ENCODE data around the gene PLXNA4. TPM values are rescaled to one million over a fixed set of nuclear protein-coding genes. Genes with fewer than 3 reads are reported as not detected.

PLXNA4 gene
- total and polyA plus RNA-seq, 7 experiments from 2014 or later = 0.05 to 31.6 (median 1.1) TPM

- ChIA-PET CTCF (no interaction called here), POLR2A (no interaction called here)
- no peak overlapping the region for H3K27ac Mint-ChIP-seq
- no peak overlapping the region for H3K4me3 Mint-ChIP-seq
- peaks cover 0 to 1% (median 0%) of the 10 kb centered on the region in 11 donors for H3K9me3 Mint-ChIP-seq
- no peaks in the 10 kb centered on the region for H3K36me3 Mint-ChIP-seq
- Histone ChIP-seq H3K9me3 (ENCODE audit: control insufficient read depth in 2 of 3, low read length in 3 of 3) (no peaks in the 10 kb centered on the region), H3K27me3 (ENCODE audit: control insufficient read depth in 2 of 2, insufficient read depth in 2 of 2, low read length in 2 of 2) (no peaks in the 10 kb centered on the region), H3K36me3 (ENCODE audit: control insufficient read depth in 2 of 3, insufficient read depth in 3 of 3, low read length in 3 of 3) (no peaks in the 10 kb centered on the region), H3K4me3 (ENCODE audit: low read length) (no peak overlapping the region), H3K4me1 (ENCODE audit: control insufficient read depth in 2 of 2, insufficient read depth in 2 of 2, low read length in 2 of 2) (no peaks in the 10 kb centered on the region), H3K27ac (ENCODE audit: low read depth, low read length) (no peak overlapping the region)
- intact Hi-C loops (cut with micrococcal nuclease) = no loop called here
- ATAC-seq = no peak
- H3K27me3 Mint-ChIP-seq = peaks cover 1 to 7% (median 2%) of the 10 kb centered on the region in 5 donors
- no peaks in the 10 kb centered on the region for H3K4me1 Mint-ChIP-seq
- no peak for DNase-seq
These were observed 336.8 kb downstream of the PLXNA4 start for GRCh38 chr7:132239422-132239994.

- DNase-seq (no peak), ATAC-seq (no peak)
- no peak overlapping the region for H3K4me3 Mint-ChIP-seq
- POLR2A ChIA-PET = no interaction called here
- H3K36me3 Mint-ChIP-seq = no peaks in the 10 kb centered on the region
- H3K27me3 Mint-ChIP-seq = peaks cover 0 to 10% (median 4%) of the 10 kb centered on the region in 5 donors
- Histone ChIP-seq H3K4me3 (ENCODE audit: low read length) (no peak overlapping the region), H3K9me3 (ENCODE audit: control insufficient read depth in 2 of 3, low read length in 3 of 3) (no peaks in the 10 kb centered on the region), H3K36me3 (ENCODE audit: control insufficient read depth in 2 of 3, insufficient read depth in 3 of 3, low read length in 3 of 3) (no peaks in the 10 kb centered on the region), H3K4me1 (ENCODE audit: control insufficient read depth in 2 of 2, insufficient read depth in 2 of 2, low read length in 2 of 2) (no peaks in the 10 kb centered on the region), H3K27ac (ENCODE audit: low read depth, low read length) (no peak overlapping the region), H3K27me3 (ENCODE audit: control insufficient read depth in 2 of 2, insufficient read depth in 2 of 2, low read length in 2 of 2) (no peaks in the 10 kb centered on the region)
- CTCF ChIA-PET = no interaction called here
- no peak overlapping the region for H3K27ac Mint-ChIP-seq
- intact Hi-C loops (cut with micrococcal nuclease) = no loop called here
- no peaks in the 10 kb centered on the region for H3K9me3 Mint-ChIP-seq
- H3K4me1 Mint-ChIP-seq = peaks cover 0 to 1% (median 0%) of the 10 kb centered on the region in 7 donors
These were observed 341.6 kb downstream of the PLXNA4 start for GRCh38 chr7:132234711-132235110.

GRCh38 chr7:132232406-132232805, 343.9 kb downstream of the PLXNA4 start:
- DNase-seq (no peak), ATAC-seq (no peak)
- POLR2A ChIA-PET = no interaction called here
- peaks cover 0 to 1% (median 0%) of the 10 kb centered on the region in 7 donors for H3K4me1 Mint-ChIP-seq
- H3K4me3 Mint-ChIP-seq = no peak overlapping the region
- no peak overlapping the region for H3K27ac Mint-ChIP-seq
- Histone ChIP-seq H3K9me3 (ENCODE audit: control insufficient read depth in 2 of 3, low read length in 3 of 3) (no peaks in the 10 kb centered on the region), H3K27ac (ENCODE audit: low read depth, low read length) (no peak overlapping the region), H3K36me3 (ENCODE audit: control insufficient read depth in 2 of 3, insufficient read depth in 3 of 3, low read length in 3 of 3) (no peaks in the 10 kb centered on the region), H3K4me1 (ENCODE audit: control insufficient read depth in 2 of 2, insufficient read depth in 2 of 2, low read length in 2 of 2) (no peaks in the 10 kb centered on the region), H3K4me3 (ENCODE audit: low read length) (no peak overlapping the region), H3K27me3 (ENCODE audit: control insufficient read depth in 2 of 2, insufficient read depth in 2 of 2, low read length in 2 of 2) (no peaks in the 10 kb centered on the region)
- intact Hi-C loops (cut with micrococcal nuclease) = no loop called here
- H3K36me3 Mint-ChIP-seq = no peaks in the 10 kb centered on the region
- peaks cover 0 to 13% (median 2%) of the 10 kb centered on the region in 5 donors for H3K27me3 Mint-ChIP-seq
- CTCF ChIA-PET = no interaction called here
- peaks cover 0 to 2% (median 0%) of the 10 kb centered on the region in 11 donors for H3K9me3 Mint-ChIP-seq

GRCh38 chr7:132230462-132230861, 345.8 kb downstream of the PLXNA4 start:
- Histone ChIP-seq H3K36me3 (ENCODE audit: control insufficient read depth in 2 of 3, insufficient read depth in 3 of 3, low read length in 3 of 3) (no peaks in the 10 kb centered on the region), H3K4me1 (ENCODE audit: control insufficient read depth in 2 of 2, insufficient read depth in 2 of 2, low read length in 2 of 2) (no peaks in the 10 kb centered on the region), H3K27ac (ENCODE audit: low read depth, low read length) (no peak overlapping the region), H3K4me3 (ENCODE audit: low read length) (no peak overlapping the region), H3K9me3 (ENCODE audit: control insufficient read depth in 2 of 3, low read length in 3 of 3) (no peaks in the 10 kb centered on the region), H3K27me3 (ENCODE audit: control insufficient read depth in 2 of 2, insufficient read depth in 2 of 2, low read length in 2 of 2) (no peaks in the 10 kb centered on the region)
- CTCF ChIA-PET = no interaction called here
- peaks cover 0 to 2% (median 0%) of the 10 kb centered on the region in 11 donors for H3K9me3 Mint-ChIP-seq
- H3K36me3 Mint-ChIP-seq = no peaks in the 10 kb centered on the region
- no peak overlapping the region for H3K27ac Mint-ChIP-seq
- H3K4me1 Mint-ChIP-seq = peaks cover 0 to 1% (median 0%) of the 10 kb centered on the region in 7 donors
- peaks cover 0 to 12% (median 5%) of the 10 kb centered on the region in 5 donors for H3K27me3 Mint-ChIP-seq
- intact Hi-C loops (cut with micrococcal nuclease) = no loop called here
- POLR2A ChIA-PET = no interaction called here
- ATAC-seq (no peak), DNase-seq (no peak)
- no peak overlapping the region for H3K4me3 Mint-ChIP-seq

- POLR2A ChIA-PET = no interaction called here
- H3K27me3 ChIP-seq (ENCODE audit: control insufficient read depth in 2 of 2, insufficient read depth in 2 of 2, low read length in 2 of 2) = no peaks in the 10 kb centered on the region
- intact Hi-C loops (cut with micrococcal nuclease) = no loop called here
- H3K36me3 ChIP-seq (ENCODE audit: control insufficient read depth in 2 of 3, insufficient read depth in 3 of 3, low read length in 3 of 3) = no peaks in the 10 kb centered on the region
- CTCF ChIA-PET = no interaction called here
- Mint-ChIP-seq H3K27ac (no peak overlapping the region), H3K27me3 (peaks cover 0 to 12% (median 5%) of the 10 kb centered on the region in 5 donors), H3K36me3 (no peaks in the 10 kb centered on the region), H3K4me3 (no peak overlapping the region), H3K9me3 (peaks cover 0 to 2% (median 0%) of the 10 kb centered on the region in 11 donors), H3K4me1 (no peaks in the 10 kb centered on the region)
- DNase-seq = no peak
- no peak overlapping the region for H3K4me3 ChIP-seq (ENCODE audit: low read length)
- H3K4me1 ChIP-seq (ENCODE audit: control insufficient read depth in 2 of 2, insufficient read depth in 2 of 2, low read length in 2 of 2) = no peaks in the 10 kb centered on the region
- ATAC-seq = no peak
- H3K9me3 ChIP-seq (ENCODE audit: control insufficient read depth in 2 of 3, low read length in 3 of 3) = no peaks in the 10 kb centered on the region
- H3K27ac ChIP-seq (ENCODE audit: low read depth, low read length) = no peak overlapping the region
These were observed 348.0 kb downstream of the PLXNA4 start for GRCh38 chr7:132228240-132228639.

- Mint-ChIP-seq H3K27ac (no peak overlapping the region), H3K36me3 (no peaks in the 10 kb centered on the region), H3K9me3 (peaks cover 0 to 2% (median 0%) of the 10 kb centered on the region in 11 donors), H3K4me3 (no peak overlapping the region), H3K4me1 (no peaks in the 10 kb centered on the region), H3K27me3 (peaks cover 0 to 10% (median 5%) of the 10 kb centered on the region in 5 donors)
- ChIA-PET POLR2A (no interaction called here), CTCF (no interaction called here)
- no peaks in the 10 kb centered on the region for H3K27me3 ChIP-seq (ENCODE audit: control insufficient read depth in 2 of 2, insufficient read depth in 2 of 2, low read length in 2 of 2)
- DNase-seq = no peak
- H3K9me3 ChIP-seq (ENCODE audit: control insufficient read depth in 2 of 3, low read length in 3 of 3) = no peaks in the 10 kb centered on the region
- no peaks in the 10 kb centered on the region for H3K36me3 ChIP-seq (ENCODE audit: control insufficient read depth in 2 of 3, insufficient read depth in 3 of 3, low read length in 3 of 3)
- H3K4me3 ChIP-seq (ENCODE audit: low read length) = no peak overlapping the region
- H3K4me1 ChIP-seq (ENCODE audit: control insufficient read depth in 2 of 2, insufficient read depth in 2 of 2, low read length in 2 of 2) = no peaks in the 10 kb centered on the region
- no peak for ATAC-seq
- H3K27ac ChIP-seq (ENCODE audit: low read depth, low read length) = no peak overlapping the region
- intact Hi-C loops (cut with micrococcal nuclease) = no loop called here
These were observed 349.3 kb downstream of the PLXNA4 start for GRCh38 chr7:132226957-132227290.

- H3K27me3 ChIP-seq (ENCODE audit: control insufficient read depth in 2 of 2, insufficient read depth in 2 of 2, low read length in 2 of 2) = no peaks in the 10 kb centered on the region
- H3K27me3 Mint-ChIP-seq = peaks cover 0 to 9% (median 5%) of the 10 kb centered on the region in 5 donors
- intact Hi-C loops (cut with micrococcal nuclease) = no loop called here
- H3K27ac Mint-ChIP-seq = no peak overlapping the region
- no peaks in the 10 kb centered on the region for H3K4me1 Mint-ChIP-seq
- H3K36me3 Mint-ChIP-seq = no peaks in the 10 kb centered on the region
- no peaks in the 10 kb centered on the region for H3K9me3 ChIP-seq (ENCODE audit: control insufficient read depth in 2 of 3, low read length in 3 of 3)
- H3K4me3 ChIP-seq (ENCODE audit: low read length) = no peak overlapping the region
- no peak overlapping the region for H3K27ac ChIP-seq (ENCODE audit: low read depth, low read length)
- POLR2A ChIA-PET = no interaction called here
- H3K9me3 Mint-ChIP-seq = peaks cover 0 to 2% (median 0%) of the 10 kb centered on the region in 11 donors
- H3K4me3 Mint-ChIP-seq = no peak overlapping the region
- no peaks in the 10 kb centered on the region for H3K36me3 ChIP-seq (ENCODE audit: control insufficient read depth in 2 of 3, insufficient read depth in 3 of 3, low read length in 3 of 3)
- no peaks in the 10 kb centered on the region for H3K4me1 ChIP-seq (ENCODE audit: control insufficient read depth in 2 of 2, insufficient read depth in 2 of 2, low read length in 2 of 2)
- DNase-seq (no peak), ATAC-seq (no peak)
- CTCF ChIA-PET = no interaction called here
These were observed 350.0 kb downstream of the PLXNA4 start for GRCh38 chr7:132226046-132226956.

All from naive thymus-derived CD4-positive, alpha-beta T cell (primary cell).